Uterus (tissue), 2 donors: Measurements from ENCODE around the gene FAIM2.

ENCODE experiments used
- CTCF ChIP-seq, 4 experiments: fragments of 200-600 bp in 2 of 4; fragments of 450-650 bp in 2 of 4; sonication (generic) in 2 of 4; IDR thresholded peaks; one replicate each; pipeline ENCODE4 v1.5.1; 2016 to 2019; ENCODE audit warnings: antibody characterized with exemption in 4 of 4, mild to moderate bottlenecking in 2 of 4, moderate library complexity in 1 of 4
- POLR2A ChIP-seq, 2 donors: fragments of 450-650 bp; IDR thresholded peaks; one replicate each; pipeline ENCODE4 v1.6.1; 2016; ENCODE audit warnings: antibody characterized with exemption in 2 of 2, mild to moderate bottlenecking in 1 of 2, moderate library complexity in 1 of 2

DNA sequence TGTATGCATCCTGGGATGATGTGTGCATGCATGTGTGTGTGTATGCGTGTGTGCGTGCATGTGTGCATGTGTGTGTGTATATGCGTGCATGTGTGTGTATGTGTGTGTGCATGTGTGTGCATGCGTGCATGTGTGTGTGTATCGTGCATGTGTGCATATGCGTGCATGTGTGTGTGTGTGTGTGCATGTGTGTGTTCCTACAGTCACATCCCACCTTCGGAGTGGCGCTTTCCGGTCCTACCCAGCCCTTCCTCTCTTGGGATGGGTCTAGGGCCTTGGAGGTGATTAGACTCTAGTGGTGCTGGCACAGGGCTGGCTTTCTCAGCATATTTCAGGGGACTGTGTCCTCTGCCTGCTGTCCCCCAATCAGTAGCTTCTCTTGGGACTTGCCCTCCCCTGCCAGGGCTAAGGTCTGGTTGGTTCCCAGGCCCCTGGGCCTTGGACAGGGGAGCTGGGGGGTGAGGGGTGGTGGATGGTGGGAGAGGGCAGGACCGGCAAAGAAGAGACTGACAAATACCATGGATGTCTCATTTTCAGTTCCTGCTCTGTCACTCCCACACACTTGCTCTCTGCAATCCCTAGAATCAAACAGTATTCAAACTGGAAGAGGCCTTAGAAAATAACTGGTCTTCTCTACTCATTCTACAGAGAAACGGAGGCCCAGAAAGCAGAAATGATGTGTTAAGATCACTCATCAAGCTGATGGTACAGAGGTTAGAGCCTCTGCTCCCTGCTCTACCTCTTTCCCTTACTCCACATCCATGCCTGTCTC lies 21.9 kb upstream of the FAIM2 start:
- no peak for TF ChIP-seq CTCF (IDR thresholded peaks at IDR 0.05)
- no peak for TF ChIP-seq POLR2A (IDR thresholded peaks at IDR 0.05)
